Measurements from ENCODE around the gene HPGDS. TPM values are rescaled to one million over a fixed set of nuclear protein-coding genes. Genes with fewer than 3 reads are reported as not detected.

Gene HPGDS
- total RNA-seq, 2 experiments from 2014 or later: not detected

GRCh38 chr4:94354474-94354896 is 11.8 kb upstream of the HPGDS start:
- Histone ChIP-seq H3K9me3 (ENCODE audit: control insufficient read depth in 1 of 2, insufficient read depth in 1 of 2, low read length in 2 of 2) (no peaks in the 10 kb centered on the region), H3K4me1 (ENCODE audit: insufficient read depth, low read length) (no peaks in the 10 kb centered on the region), H3K4me3 (ENCODE audit: low read length) (no peak overlapping the region), H3K27ac (ENCODE audit: low read depth in 1 of 2, low read length in 2 of 2) (no peak overlapping the region), H3K27me3 (ENCODE audit: control insufficient read depth in 1 of 2, insufficient read depth in 2 of 2, low read length in 2 of 2) (no peaks in the 10 kb centered on the region), H3K36me3 (ENCODE audit: insufficient read depth, low read length) (no peaks in the 10 kb centered on the region)
- no peak for TF ChIP-seq CTCF (IDR thresholded peaks at IDR 0.05)
- H3K4me1 Mint-ChIP-seq (ENCODE audit: low read depth): peaks cover 11% of the 10 kb centered on the region
- DNase-seq: no peak
- ChIA-PET POLR2A (no interaction called here), CTCF (no interaction called here)
- intact Hi-C loops (cut with DNase I, micrococcal nuclease): no loop called here
- H3K27me3 Mint-ChIP-seq: no peaks in the 10 kb centered on the region
- ATAC-seq (ENCODE audit: poor library complexity): no peak
- no peak overlapping the region for H3K27ac Mint-ChIP-seq
- no peaks in the 10 kb centered on the region for H3K36me3 Mint-ChIP-seq (ENCODE audit: low read depth)
- H3K9me3 Mint-ChIP-seq: no peaks in the 10 kb centered on the region
- no peak overlapping the region for H3K4me3 Mint-ChIP-seq

GRCh38 chr4:94352996-94353395 is 10.4 kb upstream of the HPGDS start:
- TF ChIP-seq CTCF (IDR thresholded peaks at IDR 0.05): no peak
- intact Hi-C loops (cut with DNase I, micrococcal nuclease): no loop called here
- ChIA-PET CTCF (no interaction called here), POLR2A (no interaction called here)
- H3K4me3 Mint-ChIP-seq: no peak overlapping the region
- Histone ChIP-seq H3K27me3 (ENCODE audit: control insufficient read depth in 1 of 2, insufficient read depth in 2 of 2, low read length in 2 of 2) (no peaks in the 10 kb centered on the region), H3K4me1 (ENCODE audit: insufficient read depth, low read length) (no peaks in the 10 kb centered on the region), H3K36me3 (ENCODE audit: insufficient read depth, low read length) (no peaks in the 10 kb centered on the region), H3K4me3 (ENCODE audit: low read length) (no peak overlapping the region), H3K27ac (ENCODE audit: low read depth in 1 of 2, low read length in 2 of 2) (no peak overlapping the region), H3K9me3 (ENCODE audit: control insufficient read depth in 1 of 2, insufficient read depth in 1 of 2, low read length in 2 of 2) (no peaks in the 10 kb centered on the region)
- no peak overlapping the region for H3K27ac Mint-ChIP-seq
- peaks cover 11% of the 10 kb centered on the region for H3K4me1 Mint-ChIP-seq (ENCODE audit: low read depth)
- no peaks in the 10 kb centered on the region for H3K27me3 Mint-ChIP-seq
- H3K9me3 Mint-ChIP-seq: no peaks in the 10 kb centered on the region
- DNase-seq (no peak), ATAC-seq (ENCODE audit: poor library complexity) (no peak)
- H3K36me3 Mint-ChIP-seq (ENCODE audit: low read depth): no peaks in the 10 kb centered on the region

DNA sequence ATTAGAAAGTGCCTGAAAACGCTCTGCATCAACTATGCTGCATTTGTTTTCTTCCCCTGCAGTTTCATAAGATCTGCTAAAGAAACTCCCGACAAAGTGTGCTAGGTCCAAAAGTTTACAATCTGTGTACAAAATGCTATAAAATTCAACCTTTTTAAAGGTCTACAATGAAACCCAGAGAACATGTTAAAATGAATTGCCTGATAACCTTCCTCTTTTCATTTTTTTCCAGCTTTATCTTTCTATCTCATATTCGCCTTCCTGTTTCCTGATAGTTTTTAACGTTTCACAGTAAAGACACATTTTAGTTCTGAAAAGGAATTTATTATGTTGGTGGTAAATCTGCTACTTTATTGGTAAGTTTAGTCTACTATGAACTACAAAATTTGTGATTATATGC is 9.5 kb upstream of the HPGDS start:
- Mint-ChIP-seq H3K9me3 (no peaks in the 10 kb centered on the region), H3K27ac (no peak overlapping the region), H3K4me1 (ENCODE audit: low read depth) (peaks cover 11% of the 10 kb centered on the region), H3K36me3 (ENCODE audit: low read depth) (no peaks in the 10 kb centered on the region), H3K4me3 (no peak overlapping the region), H3K27me3 (no peaks in the 10 kb centered on the region)
- Histone ChIP-seq H3K27me3 (ENCODE audit: control insufficient read depth in 1 of 2, insufficient read depth in 2 of 2, low read length in 2 of 2) (no peaks in the 10 kb centered on the region), H3K9me3 (ENCODE audit: control insufficient read depth in 1 of 2, insufficient read depth in 1 of 2, low read length in 2 of 2) (no peaks in the 10 kb centered on the region), H3K4me3 (ENCODE audit: low read length) (no peak overlapping the region), H3K36me3 (ENCODE audit: insufficient read depth, low read length) (no peaks in the 10 kb centered on the region), H3K27ac (ENCODE audit: low read depth in 1 of 2, low read length in 2 of 2) (no peak overlapping the region), H3K4me1 (ENCODE audit: insufficient read depth, low read length) (no peaks in the 10 kb centered on the region)
- DNase-seq: no peak
- TF ChIP-seq CTCF (IDR thresholded peaks at IDR 0.05): no peak
- ChIA-PET CTCF (no interaction called here), POLR2A (no interaction called here)
- intact Hi-C loops (cut with DNase I, micrococcal nuclease): no loop called here
- ATAC-seq (ENCODE audit: poor library complexity): no peak

Data from CD4-positive, alpha-beta T cell (primary cell).